ENCODE data around the gene FAM72A.
"Not testable (repeated sequence)": the region's sequence is repeated elsewhere in the genome, so short reads cannot be mapped to it uniquely, and the experiment has no call there.

The FAM72A gene

GRCh38 chr1:206202789-206203363 is at the start of gene FAM72A:
Gene FAM72A, minus strand, starts transcription at chr1:206202839. Its CDS starts 814 bp downstream, at chr1:206202025.
- peak; percentile 99 for DNase-seq (ENCODE audit: low spot score)

- DNase-seq (ENCODE audit: low spot score), result not testable (repeated sequence)
Measured at GRCh38 chr1:206250953-206251681, 48.5 kb upstream of the FAM72A start.

GRCh38 chr1:206246129-206246886 is 43.7 kb upstream of the FAM72A start:
- DNase-seq (ENCODE audit: low spot score), result not testable (repeated sequence)

- not testable (repeated sequence) for DNase-seq (ENCODE audit: low spot score)
Measured at GRCh38 chr1:206245479-206245878, 42.8 kb upstream of the FAM72A start.

GRCh38 chr1:206243335-206243734 is 40.7 kb upstream of the FAM72A start:
- DNase-seq (ENCODE audit: low spot score), result not testable (repeated sequence)

- not testable (repeated sequence) for DNase-seq (ENCODE audit: low spot score)
Measured at GRCh38 chr1:206240288-206240687, 37.6 kb upstream of the FAM72A start.

- not testable (repeated sequence) for DNase-seq (ENCODE audit: low spot score)
Measured at GRCh38 chr1:206235190-206235589, 32.6 kb upstream of the FAM72A start.

GRCh38 chr1:206234189-206234916 is 31.7 kb upstream of the FAM72A start:
- DNase-seq (ENCODE audit: low spot score), result not testable (repeated sequence)

- not testable (repeated sequence) for DNase-seq (ENCODE audit: low spot score)
Measured at GRCh38 chr1:206232970-206233645, 30.5 kb upstream of the FAM72A start.

- DNase-seq (ENCODE audit: low spot score), result not testable (repeated sequence)
Measured at GRCh38 chr1:206231989-206232388, 29.4 kb upstream of the FAM72A start.

GRCh38 chr1:206229286-206229685 is 26.6 kb upstream of the FAM72A start:
- not testable (repeated sequence) for DNase-seq (ENCODE audit: low spot score)

GRCh38 chr1:206226886-206227285 is 24.2 kb upstream of the FAM72A start:
- not testable (repeated sequence) for DNase-seq (ENCODE audit: low spot score)

GRCh38 chr1:206225386-206225785 is 22.7 kb upstream of the FAM72A start:
- not testable (repeated sequence) for DNase-seq (ENCODE audit: low spot score)

GRCh38 chr1:206224190-206224776 is 21.6 kb upstream of the FAM72A start:
- DNase-seq (ENCODE audit: low spot score), result not testable (repeated sequence)

- DNase-seq (ENCODE audit: low spot score), result not testable (repeated sequence)
Measured at GRCh38 chr1:206221585-206221984, 18.9 kb upstream of the FAM72A start.

- DNase-seq (ENCODE audit: low spot score), result not testable (repeated sequence)
Measured at GRCh38 chr1:206220332-206221000, 17.8 kb upstream of the FAM72A start.

GRCh38 chr1:206219514-206220331 is 17.1 kb upstream of the FAM72A start:
- DNase-seq (ENCODE audit: low spot score), result not testable (repeated sequence)

- DNase-seq (ENCODE audit: low spot score), result not testable (repeated sequence)
Measured at GRCh38 chr1:206218765-206219164, 16.1 kb upstream of the FAM72A start.

- DNase-seq (ENCODE audit: low spot score), result not testable (repeated sequence)
Measured at GRCh38 chr1:206218285-206218684, 15.6 kb upstream of the FAM72A start.
